Measurements from ENCODE around the gene RAB40AL. TPM values are rescaled to one million over a fixed set of nuclear protein-coding genes. Genes with fewer than 3 reads are reported as not detected.

The RAB40AL gene
- total and polyA plus RNA-seq, 8 donors, result 0.17 to 0.99 (median 0.34) TPM; not detected in 1

GRCh38 chrX:102975016-102975415, 37.9 kb downstream of the RAB40AL start:
- H3K27me3 ChIP-seq, result no peaks in the 10 kb centered on the region
- intact Hi-C loops (cut with DNase I), result no loop called here
- no peak overlapping the region for H3K4me3 ChIP-seq
- no peaks in the 10 kb centered on the region for H3K36me3 ChIP-seq
- H3K4me1 ChIP-seq, result no peaks in the 10 kb centered on the region
- ATAC-seq (no peak), DNase-seq (no peak)
- H3K27ac ChIP-seq, result no peak overlapping the region
- no peak for TF ChIP-seq CTCF (IDR thresholded peaks at IDR 0.05)
- peaks cover 0 to 14% of the 10 kb centered on the region in 2 donors for H3K9me3 ChIP-seq

DNA sequence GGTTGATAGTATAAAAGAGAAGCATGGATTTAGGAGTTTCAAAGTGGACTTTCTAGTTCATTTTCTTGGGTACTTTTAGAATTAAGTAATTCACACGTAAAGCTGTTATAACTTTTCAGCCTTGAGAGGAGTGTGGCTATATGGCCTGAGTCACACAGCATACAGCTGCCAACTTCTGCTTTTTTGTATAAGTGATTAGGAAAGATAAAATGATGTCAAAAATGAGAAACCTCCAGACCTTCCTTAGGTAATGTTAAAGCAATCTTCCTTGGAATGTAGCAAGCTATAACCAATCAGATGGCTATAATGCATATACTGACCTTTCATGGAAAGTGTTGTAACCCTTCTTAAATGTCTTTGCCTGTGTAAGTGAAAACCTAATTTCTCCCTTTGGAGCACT, 39.2 kb downstream of the RAB40AL start:
- intact Hi-C loops (cut with DNase I), result no loop called here
- Histone ChIP-seq H3K4me1 (no peaks in the 10 kb centered on the region), H3K27me3 (no peaks in the 10 kb centered on the region), H3K9me3 (peaks cover 0 to 3% of the 10 kb centered on the region in 2 donors), H3K27ac (no peak overlapping the region), H3K36me3 (no peaks in the 10 kb centered on the region), H3K4me3 (no peak overlapping the region)
- no peak for TF ChIP-seq CTCF (IDR thresholded peaks at IDR 0.05)
- ATAC-seq, result no peak
- DNase-seq, result no peak

DNA sequence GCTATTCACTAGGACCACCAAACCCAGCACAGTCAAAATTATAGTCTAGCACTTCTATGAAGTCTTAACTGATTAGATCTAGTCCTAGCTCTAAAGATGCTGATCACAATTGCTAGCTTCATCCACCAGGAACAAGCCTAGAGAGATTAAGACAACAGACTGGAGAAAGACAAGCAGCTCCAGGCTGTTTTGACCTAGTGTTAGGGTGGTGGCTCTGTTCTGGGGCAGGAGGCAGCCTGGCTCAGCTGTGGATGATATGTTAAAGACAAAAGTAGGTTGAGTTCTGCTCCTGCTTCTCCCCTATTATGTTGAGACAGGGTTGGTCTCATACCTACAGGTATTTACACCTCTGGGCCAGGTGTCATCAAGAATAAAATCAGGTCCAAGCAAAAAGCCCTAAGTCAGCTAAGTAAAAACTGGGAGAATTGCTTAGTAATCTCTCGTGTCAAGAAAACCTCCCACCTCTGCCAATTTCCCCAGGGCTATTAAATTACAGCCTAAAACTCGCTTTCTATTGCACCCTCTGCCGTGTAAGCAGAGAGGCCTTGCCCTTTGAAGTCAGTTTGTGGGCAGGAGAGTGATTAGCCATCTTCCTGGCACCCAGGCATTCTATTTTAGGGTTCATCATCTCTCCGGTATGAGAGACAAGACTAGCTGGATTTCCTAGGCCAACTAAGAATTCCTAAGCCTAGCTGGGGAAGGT, 39.9 kb downstream of the RAB40AL start:
- Histone ChIP-seq H3K4me1 (no peaks in the 10 kb centered on the region), H3K27me3 (no peaks in the 10 kb centered on the region), H3K36me3 (no peaks in the 10 kb centered on the region), H3K4me3 (no peak overlapping the region), H3K27ac (no peak overlapping the region), H3K9me3 (peaks cover 0 to under 1% of the 10 kb centered on the region in 2 donors)
- intact Hi-C loops (cut with DNase I), result no loop called here
- no peak for DNase-seq
- no peak for ATAC-seq
- TF ChIP-seq CTCF (IDR thresholded peaks at IDR 0.05), result no peak

- no peak for TF ChIP-seq CTCF (IDR thresholded peaks at IDR 0.05)
- Histone ChIP-seq H3K4me1 (no peaks in the 10 kb centered on the region), H3K27me3 (no peaks in the 10 kb centered on the region), H3K9me3 (no peaks in the 10 kb centered on the region), H3K27ac (no peak overlapping the region), H3K36me3 (no peaks in the 10 kb centered on the region), H3K4me3 (no peak overlapping the region)
- intact Hi-C loops (cut with DNase I), result no loop called here
- ATAC-seq, result no peak
- DNase-seq, result no peak
Measured at GRCh38 chrX:102978594-102978993, 41.5 kb downstream of the RAB40AL start.

GRCh38 chrX:102979536-102979935, 42.5 kb downstream of the RAB40AL start:
- intact Hi-C loops (cut with DNase I), result no loop called here
- no peaks in the 10 kb centered on the region for H3K4me1 ChIP-seq
- H3K9me3 ChIP-seq, result no peaks in the 10 kb centered on the region
- no peak for ATAC-seq
- no peak for DNase-seq
- TF ChIP-seq CTCF (IDR thresholded peaks at IDR 0.05), result no peak
- no peak overlapping the region for H3K27ac ChIP-seq
- no peak overlapping the region for H3K4me3 ChIP-seq
- no peaks in the 10 kb centered on the region for H3K36me3 ChIP-seq
- H3K27me3 ChIP-seq, result no peaks in the 10 kb centered on the region

All from left lung (tissue), 10 donors.